ENCODE measurements around the gene BARHL1. TPM values are rescaled to one million over a fixed set of nuclear protein-coding genes. Genes with fewer than 3 reads are reported as not detected.

Gene BARHL1
- not detected in 2 replicates for total RNA-seq (ENCODE audit: low replicate concordance)

GRCh38 chr9:132582276-132582785, at the start of gene BARHL1:
Gene BARHL1 (plus strand): TSS chr9:132582606. CDS start chr9:132582798, 192 bp downstream.
- DNase-seq (ENCODE audit: low read depth): no peak
- no peak for TF ChIP-seq CTCF (IDR thresholded peaks at IDR 0.05; ENCODE audit: insufficient read depth, low read length)

GRCh38 chr9:132534832-132535231, 47.6 kb upstream of the BARHL1 start:
- no peak for DNase-seq (ENCODE audit: low read depth)
- H3K4me3 ChIP-seq (ENCODE audit: low read depth, low read length): no peak overlapping the region
- TF ChIP-seq CTCF (IDR thresholded peaks at IDR 0.05; ENCODE audit: insufficient read depth, low read length): no peak

More at GRCh38 chr9:132582276-132582785, at the start of gene BARHL1:
- peak within 1 kb of the TSS; percentile 53 for H3K4me3 ChIP-seq (ENCODE audit: low read depth, low read length)

- no peak for TF ChIP-seq CTCF (IDR thresholded peaks at IDR 0.05; ENCODE audit: insufficient read depth, low read length)
- no peak overlapping the region for H3K4me3 ChIP-seq (ENCODE audit: low read depth, low read length)
- no peak for DNase-seq (ENCODE audit: low read depth)
These were observed 46.3 kb upstream of the BARHL1 start for GRCh38 chr9:132536124-132536523.

GRCh38 chr9:132537352-132537751, 45.1 kb upstream of the BARHL1 start:
- no peak overlapping the region for H3K4me3 ChIP-seq (ENCODE audit: low read depth, low read length)
- no peak for DNase-seq (ENCODE audit: low read depth)
- no peak for TF ChIP-seq CTCF (IDR thresholded peaks at IDR 0.05; ENCODE audit: insufficient read depth, low read length)

GRCh38 chr9:132538071-132538470, 44.3 kb upstream of the BARHL1 start:
- no peak for TF ChIP-seq CTCF (IDR thresholded peaks at IDR 0.05; ENCODE audit: insufficient read depth, low read length)
- no peak overlapping the region for H3K4me3 ChIP-seq (ENCODE audit: low read depth, low read length)

GRCh38 chr9:132539096-132539495, 43.3 kb upstream of the BARHL1 start:
- H3K4me3 ChIP-seq (ENCODE audit: low read depth, low read length): no peak overlapping the region
- TF ChIP-seq CTCF (IDR thresholded peaks at IDR 0.05; ENCODE audit: insufficient read depth, low read length): no peak
- DNase-seq (ENCODE audit: low read depth): no peak

More at GRCh38 chr9:132538071-132538470, 44.3 kb upstream of the BARHL1 start:
- DNase-seq (ENCODE audit: low read depth): no peak

GRCh38 chr9:132541051-132541450, 41.4 kb upstream of the BARHL1 start:
- no peak overlapping the region for H3K4me3 ChIP-seq (ENCODE audit: low read depth, low read length)
- no peak for TF ChIP-seq CTCF (IDR thresholded peaks at IDR 0.05; ENCODE audit: insufficient read depth, low read length)

More at GRCh38 chr9:132541051-132541450, 41.4 kb upstream of the BARHL1 start:
- DNase-seq (ENCODE audit: low read depth): no peak
